ENCODE data around the gene ZNF319. TPM values are rescaled to one million over a fixed set of nuclear protein-coding genes. Genes with fewer than 3 reads are reported as not detected.

Gene ZNF319
- total and polyA plus RNA-seq, 10 of the 15 experiments (the other 5 are each of a cell fraction or from before 2014, with no cell fraction given): 0.29 to 7.4 (median 1.7) TPM

GRCh38 chr16:58002416-58002800, 1.9 kb upstream of the ZNF319 start:
- WGBS (ENCODE audit: insufficient coverage, insufficient replicate concordance, low lambda C conversion rate, missing lambda C conversion rate): 71% methylated on average over 9 of the region's 9 CpGs
- Histone ChIP-seq H3K4me3 (peak overlapping the region; percentile 98), H2AFZ (ENCODE audit: control insufficient read depth, low read depth, low read length) (no peak overlapping the region), H4K20me1 (ENCODE audit: control insufficient read depth, insufficient read depth) (no peaks in the 10 kb centered on the region), H3K36me3 (ENCODE audit: control insufficient read depth in 2 of 2, insufficient read depth in 2 of 2, low read length in 1 of 2) (no peaks in the 10 kb centered on the region; a peak in 3 of 4 replicates), H3K79me2 (ENCODE audit: control insufficient read depth, insufficient read depth, low read length) (peaks cover 12% of the 10 kb centered on the region), H3K27me3 (replicated peaks in 1 of 2; ENCODE audit: control insufficient read depth in 2 of 2, insufficient read depth in 2 of 2, low read length in 1 of 2) (no peaks in the 10 kb centered on the region), H3K4me2 (ENCODE audit: control insufficient read depth, insufficient read depth) (peak overlapping the region; percentile 98), H3K9ac (ENCODE audit: control insufficient read depth, insufficient read depth, low read length) (peak overlapping the region; percentile 74; the same call in 1 of the 2 replicates), H3K9me3 (replicated peaks; ENCODE audit: control insufficient read depth, insufficient read depth, low read length) (no peaks in the 10 kb centered on the region; the same call in 2 of the 3 replicates), H3K27ac (ENCODE audit: control insufficient read depth, insufficient read depth) (no peak overlapping the region), H3K4me1 (ENCODE audit: control insufficient read depth, insufficient read depth, low read length) (peaks cover 13% of the 10 kb centered on the region)
- ChIA-PET RAD21 (ENCODE audit: unreplicated experiment) (interaction anchor here (0.7 kb wide), 1 partner anchor 105 kb away, joined by 3 read pairs; no protein-coding TSS in a partner anchor), SMC1A (ENCODE audit: uncharacterized antibody, unreplicated experiment) (interaction anchor here (0.6 to 1.7 kb wide), 4 partner anchors 12 to 246 kb away, joined by 3 to 4 read pairs (median 3); partner anchors contain the start of gene CFAP20), CTCF (interaction anchor here (1.2 to 2.1 kb wide), 3 partner anchors 97 to 193 kb away, joined by 3 to 7 read pairs (median 5); no protein-coding TSS in a partner anchor), POLR2A (no interaction called here)
- DNase-seq (ENCODE audit: low read depth, low spot score) (no peak), ATAC-seq (no peak), FAIRE-seq (no peak)
- BruUV-seq (replicated peaks): no TSS peak
- in situ Hi-C loops (cut with MboI) (loop anchor here (5.0 to 10.0 kb wide), 3 partner anchors 105 to 418 kb away; no protein-coding TSS in a partner anchor), intact Hi-C loops (cut with micrococcal nuclease; ENCODE audit: unreplicated experiment) (loop anchor here (5.0 kb wide), 1 partner anchor 410 kb away; no protein-coding TSS in a partner anchor)
- no peak for TF ChIP-seq SUPT20H (IDR thresholded peaks at IDR 0.05; ENCODE audit: borderline replicate concordance, control insufficient read depth, low read depth, low read length)
- no peak for TF ChIP-seq ZBED1 (IDR thresholded peaks at IDR 0.05; ENCODE audit: borderline replicate concordance)
- no peak for TF ChIP-seq SMC3 (IDR thresholded peaks at IDR 0.05; ENCODE audit: borderline replicate concordance, low read length)
- no peak for TF ChIP-seq USF2 (IDR thresholded peaks at IDR 0.05; ENCODE audit: borderline replicate concordance, low read depth, low read length)
- no peak for TF ChIP-seq IRF4 (IDR thresholded peaks at IDR 0.05; ENCODE audit: low read depth, low read length)
- TF ChIP-seq GATAD2B (conservative IDR thresholded peaks at IDR 0.05; ENCODE audit: low read depth): no peak
- no peak for TF ChIP-seq NFYA (IDR thresholded peaks at IDR 0.05; ENCODE audit: borderline replicate concordance, low read depth, low read length)
- TF ChIP-seq RELB (IDR thresholded peaks at IDR 0.05; ENCODE audit: low read depth): no peak
- no peak for TF ChIP-seq KLF5 (IDR thresholded peaks at IDR 0.05; ENCODE audit: partially characterized antibody)
- no peak for TF ChIP-seq TAF1 (IDR thresholded peaks at IDR 0.05; ENCODE audit: borderline replicate concordance, low read depth, low read length)
- no peak for TF ChIP-seq FOXM1 (IDR thresholded peaks at IDR 0.05; ENCODE audit: low read depth, low read length)
- TF ChIP-seq NR2C2 (IDR thresholded peaks at IDR 0.05; ENCODE audit: borderline replicate concordance, control insufficient read depth, insufficient read length, low read depth): no peak
- TF ChIP-seq EGR1 (IDR thresholded peaks at IDR 0.05; ENCODE audit: borderline replicate concordance in 1 of 2, low read depth in 2 of 2, low read length in 2 of 2): no peak
- TF ChIP-seq SIN3A (IDR thresholded peaks at IDR 0.05; ENCODE audit: low read depth, low read length): no peak
- TF ChIP-seq MLLT1 (IDR thresholded peaks at IDR 0.05): no peak
- TF ChIP-seq MTA3 (IDR thresholded peaks at IDR 0.05; ENCODE audit: borderline replicate concordance, low read length): no peak

Data from GM12878 (cell line).